ENCODE measurements around the gene CHRNB2.
"Not testable (repeated sequence)": the region's sequence is repeated elsewhere in the genome, so short reads cannot be mapped to it uniquely, and the experiment has no call there.

Gene CHRNB2

GRCh38 chr1:154567386-154568156 is at the start of gene CHRNB2:
Gene CHRNB2, plus strand, starts transcription at chr1:154567778. Its CDS starts 267 bp downstream, at chr1:154568045.
- DNase-seq, result peak; percentile 49 to 69

GRCh38 chr1:154519591-154519991 is 48.0 kb upstream of the CHRNB2 start:
- no peak for DNase-seq

- DNase-seq, result no peak
Observed at GRCh38 chr1:154520333-154520732, 47.2 kb upstream of the CHRNB2 start.

GRCh38 chr1:154521695-154522094 is 45.9 kb upstream of the CHRNB2 start:
- no peak for DNase-seq

- no peak for DNase-seq
Observed at GRCh38 chr1:154524881-154525280, 42.7 kb upstream of the CHRNB2 start.

GRCh38 chr1:154527192-154527591 is 40.4 kb upstream of the CHRNB2 start:
- no peak for DNase-seq

GRCh38 chr1:154529308-154529707 is 38.3 kb upstream of the CHRNB2 start:
- DNase-seq, result no peak

- not testable (repeated sequence) for DNase-seq
Observed at GRCh38 chr1:154531950-154532349, 35.6 kb upstream of the CHRNB2 start.

GRCh38 chr1:154533952-154534844 is 33.4 kb upstream of the CHRNB2 start:
- peak in 1 of 2 donors; percentile 13 for DNase-seq

- DNase-seq, result no peak
Observed at GRCh38 chr1:154536570-154536969, 31.0 kb upstream of the CHRNB2 start.

- DNase-seq, result no peak
Observed at GRCh38 chr1:154539486-154540483, 27.8 kb upstream of the CHRNB2 start.

GRCh38 chr1:154541231-154541630 is 26.3 kb upstream of the CHRNB2 start:
- no peak for DNase-seq

- DNase-seq, result peak; percentile 52 to 55
Observed at GRCh38 chr1:154546264-154547063, 21.1 kb upstream of the CHRNB2 start.

- no peak for DNase-seq
Observed at GRCh38 chr1:154547105-154547732, 20.4 kb upstream of the CHRNB2 start.

- DNase-seq, result no peak
Observed at GRCh38 chr1:154548028-154548427, 19.6 kb upstream of the CHRNB2 start.

- no peak for DNase-seq
Observed at GRCh38 chr1:154549202-154549770, 18.3 kb upstream of the CHRNB2 start.

GRCh38 chr1:154550070-154550469 is 17.5 kb upstream of the CHRNB2 start:
- no peak for DNase-seq

GRCh38 chr1:154550657-154551056 is 16.9 kb upstream of the CHRNB2 start:
- DNase-seq, result no peak

- no peak for DNase-seq
Observed at GRCh38 chr1:154551474-154551873, 16.1 kb upstream of the CHRNB2 start.

GRCh38 chr1:154552036-154552435 is 15.5 kb upstream of the CHRNB2 start:
- DNase-seq, result no peak

All from CD4-positive, alpha-beta T cell treated with Interleukin-4 for 1 hour (primary cell).